H9 (cell line): ENCODE measurements around the gene TFR2. TPM values are rescaled to one million over a fixed set of nuclear protein-coding genes. Genes with fewer than 3 reads are reported as not detected.
A peak's percentile ranks its signal among the peaks of the same experiment; 100 is the strongest.

Experiments used
- DNase-seq: peaks from one replicate; pipeline ENCODE4 v3.0.0-alpha.2; 2017
- H2AFZ ChIP-seq: one replicate; pipeline ENCODE4 v1.6.1; 2013; ENCODE audit warnings: mild to moderate bottlenecking, low read length, control low read depth, moderate library complexity
- H2AK5ac ChIP-seq: 2 replicates; pipeline ENCODE4 v1.6.1; 2013; ENCODE audit warnings: low read length, control low read depth, mixed read lengths; ENCODE audit not compliant: insufficient read length
- H2BK120ac ChIP-seq: one replicate; pipeline ENCODE4 v1.6.1; 2013; ENCODE audit warnings: low read depth, mild to moderate bottlenecking, low read length, control low read depth, inconsistent platforms; ENCODE audit not compliant: poor library complexity, severe bottlenecking
- H2BK12ac ChIP-seq: 2 replicates; pipeline ENCODE4 v1.6.1; 2013; ENCODE audit warnings: low read length, control low read depth, mixed read lengths, low read depth; ENCODE audit not compliant: insufficient read length
- H2BK15ac ChIP-seq: 2 replicates; pipeline ENCODE4 v1.6.1; 2013; ENCODE audit warnings: low read depth, low read length, control low read depth
- H2BK20ac ChIP-seq: one replicate; pipeline ENCODE4 v1.6.1; 2013; ENCODE audit warnings: low read depth, mild to moderate bottlenecking, low read length, control low read depth, inconsistent platforms; ENCODE audit not compliant: poor library complexity, severe bottlenecking
- H2BK5ac ChIP-seq: 2 replicates; pipeline ENCODE4 v1.6.1; 2013; ENCODE audit warnings: low read length, control low read depth, mixed read lengths; ENCODE audit not compliant: insufficient read length
- H3K14ac ChIP-seq: 2 replicates; pipeline ENCODE4 v1.6.1; 2013; ENCODE audit warnings: low read length, control low read depth; ENCODE audit not compliant: insufficient read depth
- H3K18ac ChIP-seq: 2 replicates; pipeline ENCODE4 v1.6.1; 2013; ENCODE audit warnings: low read depth, mild to moderate bottlenecking, mixed read lengths, low read length, control low read depth; ENCODE audit not compliant: insufficient read length
- H3K23ac ChIP-seq: 2 replicates; pipeline ENCODE4 v1.6.1; 2013; ENCODE audit warnings: low read length, control low read depth, mixed read lengths, low read depth; ENCODE audit not compliant: insufficient read length
- H3K23me2 ChIP-seq: 2 replicates; pipeline ENCODE4 v1.6.1; 2013; ENCODE audit warnings: low read depth, mild to moderate bottlenecking, mixed read lengths, low read length, control low read depth; ENCODE audit not compliant: insufficient read length, poor library complexity, severe bottlenecking
- H3K27ac ChIP-seq: 2 replicates; pipeline ENCODE4 v1.5.1; 2013; ENCODE audit warnings: low read length, control low read depth, mixed read lengths, low read depth; ENCODE audit not compliant: insufficient read length
- H3K27me3 ChIP-seq: 2 replicates; pipeline ENCODE4 v1.6.1; 2013; ENCODE audit warnings: low read length, control low read depth, inconsistent platforms; ENCODE audit not compliant: insufficient read depth
- H3K4ac ChIP-seq: 2 replicates; pipeline ENCODE4 v1.6.1; 2013; ENCODE audit warnings: low read depth, mild to moderate bottlenecking, control low read depth, inconsistent platforms, low read length, moderate library complexity
- H3K4me1 ChIP-seq: 2 replicates; pipeline ENCODE4 v1.6.1; 2013; ENCODE audit warnings: low read length, control low read depth, inconsistent platforms; ENCODE audit not compliant: insufficient read depth
- H3K4me2 ChIP-seq: 2 replicates; pipeline ENCODE4 v1.6.1; 2013; ENCODE audit warnings: low read length, control low read depth, mixed read lengths; ENCODE audit not compliant: insufficient read length, insufficient read depth
- H3K56ac ChIP-seq: 2 replicates; pipeline ENCODE4 v1.6.1; 2013; ENCODE audit warnings: low read depth, mild to moderate bottlenecking, mixed read lengths, low read length, control low read depth; ENCODE audit not compliant: insufficient read length
- H3K79me1 ChIP-seq: 2 replicates; pipeline ENCODE4 v1.6.1; 2013; ENCODE audit warnings: low read depth, mild to moderate bottlenecking, moderate library complexity, low read length, control low read depth, inconsistent platforms; ENCODE audit not compliant: insufficient read depth, poor library complexity, severe bottlenecking
- H3K79me2 ChIP-seq: 2 replicates; pipeline ENCODE4 v1.6.1; 2013; ENCODE audit warnings: low read length, control low read depth, inconsistent platforms; ENCODE audit not compliant: insufficient read depth
- H3K9ac ChIP-seq: 2 replicates; pipeline ENCODE4 v1.6.1; 2013; ENCODE audit warnings: low read length, control low read depth, mixed read lengths; ENCODE audit not compliant: insufficient read length; ENCODE audit errors: extremely low read depth
- H3K9me3 ChIP-seq: one replicate; pipeline ENCODE4 v1.6.1; 2013; ENCODE audit warnings: low read depth, low read length, inconsistent platforms; ENCODE audit not compliant: control insufficient read depth
- H3T11ph ChIP-seq: one replicate; pipeline ENCODE4 v1.6.1; 2013; ENCODE audit warnings: mild to moderate bottlenecking, low read length, control low read depth, inconsistent platforms
- H4K20me1 ChIP-seq: one replicate; pipeline ENCODE4 v1.6.1; 2013; ENCODE audit not compliant: control insufficient read depth, insufficient read length, insufficient read depth
- H4K5ac ChIP-seq: 2 replicates; pipeline ENCODE4 v1.6.1; 2013; ENCODE audit warnings: low read depth, mild to moderate bottlenecking, mixed read lengths, low read length, control low read depth; ENCODE audit not compliant: insufficient read length
- H4K8ac ChIP-seq: replicated peaks from 2 replicates; pipeline ENCODE4 v1.6.1; 2013; ENCODE audit warnings: low read length, control low read depth, mixed read lengths, low read depth; ENCODE audit not compliant: insufficient read length
- H4K91ac ChIP-seq: 2 replicates; pipeline ENCODE4 v1.6.1; 2013; ENCODE audit warnings: low read depth, mild to moderate bottlenecking, moderate library complexity, mixed read lengths, low read length, control low read depth; ENCODE audit not compliant: insufficient read length
- H3K27ac Mint-ChIP-seq, 3 experiments: 2 replicates in 2 of 3; 3 replicates in 1 of 3; pipeline ENCODE4 v1.8.0; 2020 to 2021; ENCODE audit warnings: mixed read lengths in 3 of 3, mild to moderate bottlenecking in 1 of 3, moderate library complexity in 1 of 3
- H3K27me3 Mint-ChIP-seq: 2 replicates; pipeline ENCODE4 v1.8.0; 2021; ENCODE audit warnings: low read depth, mild to moderate bottlenecking, moderate library complexity, mixed read lengths
- H3K36me3 Mint-ChIP-seq, 3 experiments: 2 replicates in 2 of 3; 3 replicates in 1 of 3; pipeline ENCODE4 v1.8.0; 2020 to 2021; ENCODE audit warnings: low read depth in 3 of 3, mixed read lengths in 3 of 3; ENCODE audit not compliant: insufficient read depth in 1 of 3
- H3K4me1 Mint-ChIP-seq, 2 experiments: 2 replicates each; pipeline ENCODE4 v1.8.0; 2020; ENCODE audit warnings: mixed read lengths in 2 of 2
- H3K4me3 Mint-ChIP-seq, 2 experiments: 2 replicates in 1 of 2; 3 replicates in 1 of 2; pipeline ENCODE4 v1.8.0; 2020 to 2021; ENCODE audit warnings: mild to moderate bottlenecking in 2 of 2, mixed read lengths in 2 of 2, moderate library complexity in 1 of 2
- H3K9me3 Mint-ChIP-seq, 2 experiments: 2 replicates in 1 of 2; 3 replicates in 1 of 2; pipeline ENCODE4 v1.8.0; 2020; ENCODE audit warnings: mild to moderate bottlenecking in 2 of 2, mixed read lengths in 2 of 2, moderate library complexity in 1 of 2
- WGBS: extraction: QIAGEN DNeasy Blood & Tissue Kit; methylation state at CpG from one replicate; pipeline ENCODE4 v1.1.7; 2013; ENCODE audit warnings: missing lambda C conversion rate, low lambda C conversion rate, mixed read lengths; ENCODE audit not compliant: insufficient read length; ENCODE audit errors: extremely low coverage; 5-methylcytosine and 5-hydroxymethylcytosine counted together
- total RNA-seq: library from RNA; stranded (reverse); gene quantifications from 2 replicates; pipeline ENCODE4 v1.2.1, GENCODE V29; 2021
- TF ChIP-seq, protein P1 (sequence below): fragments of 200-600 bp; sonication (generic); conservative IDR thresholded peaks from 3 replicates; pipeline ENCODE4 v1.8.0; 2021; ENCODE audit warnings: antibody characterized with exemption, mild to moderate bottlenecking

The TFR2 gene
- total RNA-seq, 1 experiment from 2014 or later: 2.3 TPM

- Histone ChIP-seq H2AK5ac (no peak overlapping the region), H3K27ac (no peak overlapping the region), H4K8ac (no peak overlapping the region), H3K79me2 (no peaks in the 10 kb centered on the region), H2BK15ac (no peak overlapping the region), H4K91ac (no peak overlapping the region), H2BK12ac (no peak overlapping the region), H3K23me2 (peaks cover 20% of the 10 kb centered on the region), H4K5ac (no peak overlapping the region), H3K18ac (no peak overlapping the region), H3K9me3 (no peaks in the 10 kb centered on the region), H3K14ac (no peak overlapping the region; the same call in 1 of the 2 replicates), H3T11ph (no peak overlapping the region), H3K23ac (no peak overlapping the region), H2AFZ (no peak overlapping the region), H3K56ac (no peak overlapping the region), H3K4me1 (no peaks in the 10 kb centered on the region), H4K20me1 (no peaks in the 10 kb centered on the region), H3K4ac (no peak overlapping the region), H2BK5ac (no peak overlapping the region), H3K79me1 (no peaks in the 10 kb centered on the region), H3K9ac (no peak overlapping the region), H3K4me2 (peak overlapping the region; percentile 75), H3K27me3 (no peaks in the 10 kb centered on the region), H2BK120ac (no peak overlapping the region), H2BK20ac (no peak overlapping the region)
- peak overlapping the region; percentile 83 to 92 for H3K4me3 Mint-ChIP-seq
- H3K27ac Mint-ChIP-seq: peak overlapping the region in 2 of 3 experiments; percentile 57 to 72; a peak in 3 of 7 replicates
- TF ChIP-seq, protein P1, sequence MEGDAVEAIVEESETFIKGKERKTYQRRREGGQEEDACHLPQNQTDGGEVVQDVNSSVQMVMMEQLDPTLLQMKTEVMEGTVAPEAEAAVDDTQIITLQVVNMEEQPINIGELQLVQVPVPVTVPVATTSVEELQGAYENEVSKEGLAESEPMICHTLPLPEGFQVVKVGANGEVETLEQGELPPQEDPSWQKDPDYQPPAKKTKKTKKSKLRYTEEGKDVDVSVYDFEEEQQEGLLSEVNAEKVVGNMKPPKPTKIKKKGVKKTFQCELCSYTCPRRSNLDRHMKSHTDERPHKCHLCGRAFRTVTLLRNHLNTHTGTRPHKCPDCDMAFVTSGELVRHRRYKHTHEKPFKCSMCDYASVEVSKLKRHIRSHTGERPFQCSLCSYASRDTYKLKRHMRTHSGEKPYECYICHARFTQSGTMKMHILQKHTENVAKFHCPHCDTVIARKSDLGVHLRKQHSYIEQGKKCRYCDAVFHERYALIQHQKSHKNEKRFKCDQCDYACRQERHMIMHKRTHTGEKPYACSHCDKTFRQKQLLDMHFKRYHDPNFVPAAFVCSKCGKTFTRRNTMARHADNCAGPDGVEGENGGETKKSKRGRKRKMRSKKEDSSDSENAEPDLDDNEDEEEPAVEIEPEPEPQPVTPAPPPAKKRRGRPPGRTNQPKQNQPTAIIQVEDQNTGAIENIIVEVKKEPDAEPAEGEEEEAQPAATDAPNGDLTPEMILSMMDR: no peak
- no peak for DNase-seq
- H3K4me1 Mint-ChIP-seq: peaks cover 6 to 11% of the 10 kb centered on the region in 2 experiments
- no peaks in the 10 kb centered on the region for H3K9me3 Mint-ChIP-seq
- no CpG with 5 or more reads among the region's 43 CpGs for WGBS
- H3K27me3 Mint-ChIP-seq: peaks cover 34% of the 10 kb centered on the region
- peaks cover 10 to 24% (median 22%) of the 10 kb centered on the region in 3 experiments; a peak in 6 of 7 replicates for H3K36me3 Mint-ChIP-seq
These were observed 33.2 kb upstream of the TFR2 start for GRCh38 chr7:100674411-100675104.
